Activated CD8-positive, alpha-beta T cell treated with anti-CD3 and anti-CD28 coated beads for 36 hours (primary cell): Measurements from ENCODE around the gene NECTIN1. TPM values are rescaled to one million over a fixed set of nuclear protein-coding genes. Genes with fewer than 3 reads are reported as not detected.

Source experiments
- ATAC-seq: fragments of 200-7000 bp; cut with Tn5 transposase; one replicate; pipeline ENCODE4 v1.10.0; 2021; ENCODE audit warnings: mild to moderate bottlenecking, moderate library complexity
- CTCF ChIA-PET: fragments of 350-600 bp; sonication (Branson Sonifier 250); formaldehyde crosslinking; loops from one replicate; lab custom pipeline; 2021; ENCODE audit warnings: antibody characterized with exemption; lab: Charles Lee
- POLR2A ChIA-PET: fragments of 350-600 bp; sonication (Branson Sonifier 250); formaldehyde crosslinking; loops from one replicate; lab custom pipeline; 2021; ENCODE audit warnings: antibody characterized with exemption; lab: Charles Lee
- DNase-seq: peaks from one replicate; pipeline ENCODE4 v3.0.0-alpha.2; 2020
- H3K27ac Mint-ChIP-seq: one replicate; pipeline ENCODE4 v1.8.0; 2021; ENCODE audit warnings: mild to moderate bottlenecking, mixed read lengths
- H3K27me3 Mint-ChIP-seq: one replicate; pipeline ENCODE4 v1.8.0; 2021; ENCODE audit warnings: mixed read lengths
- H3K36me3 Mint-ChIP-seq: one replicate; pipeline ENCODE4 v1.8.0; 2021; ENCODE audit warnings: low read depth, mixed read lengths
- H3K4me1 Mint-ChIP-seq: one replicate; pipeline ENCODE4 v1.8.0; 2021; ENCODE audit warnings: low read depth, mixed read lengths
- H3K4me3 Mint-ChIP-seq: one replicate; pipeline ENCODE4 v1.8.0; 2021; ENCODE audit warnings: mild to moderate bottlenecking, moderate library complexity, mixed read lengths
- H3K9me3 Mint-ChIP-seq: one replicate; pipeline ENCODE4 v1.8.0; 2021; ENCODE audit warnings: mixed read lengths
- CTCF ChIP-seq: fragments of 200-600 bp; IDR thresholded peaks from one replicate; pipeline ENCODE4 v1.8.0; 2022; ENCODE audit warnings: antibody characterized with exemption, mild to moderate bottlenecking
- intact Hi-C: fragments of 100-400 bp; cut with micrococcal nuclease; formaldehyde crosslinking; loops from one replicate; pipeline ENCODE4 v1.10.0; 2022
- total RNA-seq, 2 experiments: library from RNA; stranded (reverse); gene quantifications; one replicate each; pipeline ENCODE4 v1.2.3, GENCODE V29; 2021

The NECTIN1 gene
- total RNA-seq, 2 experiments from 2014 or later, result 2.6 to 3.8 TPM

- H3K27ac Mint-ChIP-seq, result no peak overlapping the region
- intact Hi-C loops, result no loop called here
Measured at GRCh38 chr11:119776031-119776636, 47.1 kb upstream of the NECTIN1 start.

GRCh38 chr11:119774172-119774763, 45.3 kb upstream of the NECTIN1 start:
- ATAC-seq (no peak), DNase-seq (peak; percentile 37)
- ChIA-PET CTCF (no interaction called here), POLR2A (no interaction called here)
- Mint-ChIP-seq H3K9me3 (no peaks in the 10 kb centered on the region), H3K4me1 (no peaks in the 10 kb centered on the region), H3K27me3 (peaks cover 9% of the 10 kb centered on the region), H3K4me3 (no peak overlapping the region), H3K36me3 (no peaks in the 10 kb centered on the region), H3K27ac (no peak overlapping the region)
- intact Hi-C loops, result no loop called here
- no peak for TF ChIP-seq CTCF

More at GRCh38 chr11:119776031-119776636, 47.1 kb upstream of the NECTIN1 start:
- DNase-seq (no peak), ATAC-seq (no peak)
- CTCF ChIA-PET, result no interaction called here
- no peak for TF ChIP-seq CTCF
- Mint-ChIP-seq H3K9me3 (no peaks in the 10 kb centered on the region), H3K4me1 (no peaks in the 10 kb centered on the region), H3K4me3 (no peak overlapping the region), H3K36me3 (no peaks in the 10 kb centered on the region), H3K27me3 (peaks cover 9% of the 10 kb centered on the region)
- POLR2A ChIA-PET, result no interaction called here

GRCh38 chr11:119772641-119773415, 43.8 kb upstream of the NECTIN1 start:
- no peak for DNase-seq
- POLR2A ChIA-PET, result no interaction called here
- TF ChIP-seq CTCF, result no peak
- ATAC-seq, result no peak
- H3K36me3 Mint-ChIP-seq, result no peaks in the 10 kb centered on the region
- peaks cover 3% of the 10 kb centered on the region for H3K9me3 Mint-ChIP-seq
- H3K27me3 Mint-ChIP-seq, result peaks cover 10% of the 10 kb centered on the region
- H3K4me1 Mint-ChIP-seq, result no peaks in the 10 kb centered on the region
- no peak overlapping the region for H3K27ac Mint-ChIP-seq
- intact Hi-C loops, result no loop called here
- no peak overlapping the region for H3K4me3 Mint-ChIP-seq
- CTCF ChIA-PET, result no interaction called here

- Mint-ChIP-seq H3K4me1 (no peaks in the 10 kb centered on the region), H3K4me3 (no peak overlapping the region), H3K9me3 (peaks cover 3% of the 10 kb centered on the region), H3K27ac (no peak overlapping the region), H3K27me3 (peaks cover 10% of the 10 kb centered on the region), H3K36me3 (no peaks in the 10 kb centered on the region)
- no peak for ATAC-seq
- intact Hi-C loops, result no loop called here
- no peak for DNase-seq
- CTCF ChIA-PET, result no interaction called here
- TF ChIP-seq CTCF, result no peak
- POLR2A ChIA-PET, result no interaction called here
Measured at GRCh38 chr11:119772076-119772475, 43.1 kb upstream of the NECTIN1 start.
